ENCODE data around the gene PPRC1.

DNA sequence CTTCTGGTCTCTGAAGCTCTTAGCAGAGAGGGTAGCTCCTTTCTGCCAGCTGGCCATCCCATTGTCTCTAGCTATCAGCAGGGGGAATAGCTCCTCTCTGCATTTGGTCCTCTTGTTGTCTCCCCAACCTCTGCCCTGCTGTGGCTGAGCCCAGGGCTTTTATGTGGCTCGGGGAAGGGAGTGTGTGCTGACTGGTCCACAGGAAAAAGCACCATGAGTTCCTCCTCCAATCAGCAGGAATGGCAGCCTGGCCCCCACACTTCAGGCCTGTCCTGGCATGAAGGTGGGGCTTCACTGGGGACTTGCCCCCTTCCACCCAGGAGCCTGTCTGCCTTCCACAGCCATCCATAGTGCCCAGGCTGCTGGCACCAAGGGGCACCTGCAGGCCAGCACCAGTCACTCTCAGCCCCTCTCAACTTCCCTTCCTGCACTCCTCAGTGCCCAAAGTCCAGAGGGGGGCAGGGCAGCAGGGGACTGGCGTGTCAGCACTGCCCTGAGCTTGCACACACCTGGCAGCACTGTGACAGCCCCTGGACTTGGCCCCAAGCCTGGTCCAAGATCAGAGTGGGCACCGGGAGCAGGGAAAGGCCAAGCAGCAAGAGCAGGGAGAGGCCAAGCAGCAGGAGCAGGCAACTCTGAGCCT is 55.6 kb downstream of the PPRC1 start:
- TF ChIP-seq, protein P1, sequence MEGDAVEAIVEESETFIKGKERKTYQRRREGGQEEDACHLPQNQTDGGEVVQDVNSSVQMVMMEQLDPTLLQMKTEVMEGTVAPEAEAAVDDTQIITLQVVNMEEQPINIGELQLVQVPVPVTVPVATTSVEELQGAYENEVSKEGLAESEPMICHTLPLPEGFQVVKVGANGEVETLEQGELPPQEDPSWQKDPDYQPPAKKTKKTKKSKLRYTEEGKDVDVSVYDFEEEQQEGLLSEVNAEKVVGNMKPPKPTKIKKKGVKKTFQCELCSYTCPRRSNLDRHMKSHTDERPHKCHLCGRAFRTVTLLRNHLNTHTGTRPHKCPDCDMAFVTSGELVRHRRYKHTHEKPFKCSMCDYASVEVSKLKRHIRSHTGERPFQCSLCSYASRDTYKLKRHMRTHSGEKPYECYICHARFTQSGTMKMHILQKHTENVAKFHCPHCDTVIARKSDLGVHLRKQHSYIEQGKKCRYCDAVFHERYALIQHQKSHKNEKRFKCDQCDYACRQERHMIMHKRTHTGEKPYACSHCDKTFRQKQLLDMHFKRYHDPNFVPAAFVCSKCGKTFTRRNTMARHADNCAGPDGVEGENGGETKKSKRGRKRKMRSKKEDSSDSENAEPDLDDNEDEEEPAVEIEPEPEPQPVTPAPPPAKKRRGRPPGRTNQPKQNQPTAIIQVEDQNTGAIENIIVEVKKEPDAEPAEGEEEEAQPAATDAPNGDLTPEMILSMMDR (IDR thresholded peaks at IDR 0.05), result no peak
- TF ChIP-seq POLR2A (IDR thresholded peaks at IDR 0.05), result no peak

Measured in adrenal gland (tissue), 5 donors.